ENCODE data around the gene LPP. TPM values are rescaled to one million over a fixed set of nuclear protein-coding genes. Genes with fewer than 3 reads are reported as not detected.

The LPP gene
- total and polyA plus RNA-seq, 2 donors (not counting 1 experiment from before 2014, with no cell fraction given) = 7.6 to 81.7 TPM

DNA sequence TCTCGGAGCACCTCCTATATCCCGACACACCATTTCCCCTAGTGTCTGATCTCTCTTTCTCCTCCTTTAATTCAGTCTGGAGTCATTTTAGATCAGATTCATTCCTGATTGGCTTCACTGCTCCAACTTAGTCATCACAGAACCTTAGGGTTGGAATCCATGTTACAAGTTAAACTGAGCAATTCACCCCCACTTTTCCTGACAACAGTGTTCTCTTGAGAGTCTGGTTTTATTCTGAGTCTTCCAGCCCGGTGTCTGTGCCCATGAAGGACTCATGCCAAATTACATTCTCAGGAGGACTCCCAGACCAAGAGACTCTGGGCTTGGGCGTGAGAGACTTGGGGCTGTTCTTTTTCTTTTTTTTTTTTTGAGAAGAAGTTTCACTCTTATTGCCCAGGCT is 57.5 kb downstream of the LPP start:
- peaks cover 36% of the 10 kb centered on the region for H3K4me1 Mint-ChIP-seq
- H3K27ac Mint-ChIP-seq = no peak overlapping the region
- Histone ChIP-seq H4K20me1 (ENCODE audit: control insufficient read depth, insufficient read depth, low read length, poor library complexity, severe bottlenecking) (no peaks in the 10 kb centered on the region), H3K4me3 (ENCODE audit: control extremely low read depth in 1 of 5, extremely low read depth in 1 of 5, insufficient read depth in 1 of 5, low read depth in 2 of 5, low read length in 4 of 5) (no peak overlapping the region), H3K79me2 (ENCODE audit: control insufficient read depth, insufficient read depth, low read length) (peaks cover 22% of the 10 kb centered on the region), H3K27ac (ENCODE audit: low read length in 2 of 2) (peak overlapping the region in 1 of 2 donors; percentile 9), H2AFZ (ENCODE audit: insufficient read depth, low read depth, low read length, poor library complexity, severe bottlenecking) (no peak overlapping the region), H3K4me1 (ENCODE audit: control insufficient read depth in 2 of 2, insufficient read depth in 2 of 2, low read length in 2 of 2) (peaks cover 22 to 25% of the 10 kb centered on the region in 2 donors), H3K9me3 (ENCODE audit: control extremely low read depth in 1 of 3, control insufficient read depth in 2 of 3, insufficient read depth in 1 of 3, low read length in 2 of 3) (no peaks in the 10 kb centered on the region), H3K27me3 (replicated peaks in 1 of 4; ENCODE audit: control extremely low read depth in 1 of 4, control insufficient read depth in 3 of 4, insufficient read depth in 4 of 4, low read length in 3 of 4) (no peaks in the 10 kb centered on the region), H3K4me2 (replicated peaks; ENCODE audit: low read depth, low read length, poor library complexity, severe bottlenecking) (no peak overlapping the region), H3K36me3 (replicated peaks in 1 of 2; ENCODE audit: control extremely low read depth in 1 of 2, control insufficient read depth in 1 of 2, extremely low read depth in 1 of 2, insufficient read depth in 2 of 2, low read length in 1 of 2) (peaks cover 0 to 3% of the 10 kb centered on the region in 2 experiments), H3K9ac (ENCODE audit: low read length) (no peak overlapping the region)
- intact Hi-C loops (cut with micrococcal nuclease) = loop anchor here (5.0 kb wide), 1 partner anchor 59 kb away; the partner anchor contains the start of gene LPP
- no peak for TF ChIP-seq EZH2 (IDR thresholded peaks at IDR 0.05; ENCODE audit: borderline replicate concordance, insufficient read depth, low read depth, low read length, poor library complexity, severe bottlenecking)
- TF ChIP-seq, protein P1, sequence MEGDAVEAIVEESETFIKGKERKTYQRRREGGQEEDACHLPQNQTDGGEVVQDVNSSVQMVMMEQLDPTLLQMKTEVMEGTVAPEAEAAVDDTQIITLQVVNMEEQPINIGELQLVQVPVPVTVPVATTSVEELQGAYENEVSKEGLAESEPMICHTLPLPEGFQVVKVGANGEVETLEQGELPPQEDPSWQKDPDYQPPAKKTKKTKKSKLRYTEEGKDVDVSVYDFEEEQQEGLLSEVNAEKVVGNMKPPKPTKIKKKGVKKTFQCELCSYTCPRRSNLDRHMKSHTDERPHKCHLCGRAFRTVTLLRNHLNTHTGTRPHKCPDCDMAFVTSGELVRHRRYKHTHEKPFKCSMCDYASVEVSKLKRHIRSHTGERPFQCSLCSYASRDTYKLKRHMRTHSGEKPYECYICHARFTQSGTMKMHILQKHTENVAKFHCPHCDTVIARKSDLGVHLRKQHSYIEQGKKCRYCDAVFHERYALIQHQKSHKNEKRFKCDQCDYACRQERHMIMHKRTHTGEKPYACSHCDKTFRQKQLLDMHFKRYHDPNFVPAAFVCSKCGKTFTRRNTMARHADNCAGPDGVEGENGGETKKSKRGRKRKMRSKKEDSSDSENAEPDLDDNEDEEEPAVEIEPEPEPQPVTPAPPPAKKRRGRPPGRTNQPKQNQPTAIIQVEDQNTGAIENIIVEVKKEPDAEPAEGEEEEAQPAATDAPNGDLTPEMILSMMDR (IDR thresholded peaks at IDR 0.05) = no peak
- no peaks in the 10 kb centered on the region for H3K9me3 Mint-ChIP-seq (ENCODE audit: insufficient read depth)
- ChIA-PET POLR2A (no interaction called here), CTCF (no interaction called here)
- 87% methylated on average over 3 of the region's 4 CpGs for WGBS (ENCODE audit: insufficient coverage)
- ATAC-seq (ENCODE audit: low read depth) = no peak
- no peak overlapping the region for H3K4me3 Mint-ChIP-seq
- H3K27me3 Mint-ChIP-seq = no peaks in the 10 kb centered on the region
- DNase-seq = no peak

DNA sequence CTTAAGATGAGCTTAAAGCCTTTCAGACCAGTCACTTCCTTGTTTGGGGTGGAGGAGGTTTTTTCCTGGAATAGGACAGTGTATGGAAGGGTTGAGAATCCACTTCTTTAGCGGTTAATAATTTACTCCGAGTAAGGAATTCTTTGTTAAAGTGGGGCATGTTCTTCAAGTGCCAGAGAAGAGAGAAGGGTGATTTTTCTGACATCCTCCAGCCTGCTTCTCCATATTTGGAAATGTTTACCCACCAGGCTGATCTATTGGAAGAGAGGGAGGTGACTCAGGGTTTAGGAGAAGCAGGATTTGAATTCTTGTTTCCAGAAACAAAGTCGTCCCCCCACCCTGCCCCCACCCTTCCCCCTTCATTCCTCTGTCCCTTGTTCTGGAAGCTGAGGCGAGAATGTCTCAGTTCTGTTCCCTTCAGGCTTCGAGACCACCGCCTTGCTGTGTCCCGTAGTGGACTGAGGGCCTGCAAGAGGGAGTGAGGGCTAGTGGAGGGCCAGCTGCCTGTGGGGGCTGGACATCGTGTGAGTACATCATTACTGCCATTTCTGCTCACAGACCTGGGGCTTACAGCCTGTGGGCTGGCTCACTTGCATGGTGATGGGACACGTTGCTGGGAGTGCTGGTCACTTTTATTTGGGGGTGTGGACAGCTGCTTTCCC is 58.5 kb downstream of the LPP start:
- CTCF ChIA-PET = no interaction called here
- POLR2A ChIA-PET = no interaction called here
- H3K4me1 Mint-ChIP-seq = peaks cover 40% of the 10 kb centered on the region
- Histone ChIP-seq H2AFZ (ENCODE audit: insufficient read depth, low read depth, low read length, poor library complexity, severe bottlenecking) (no peak overlapping the region), H3K36me3 (replicated peaks in 1 of 2; ENCODE audit: control extremely low read depth in 1 of 2, control insufficient read depth in 1 of 2, extremely low read depth in 1 of 2, insufficient read depth in 2 of 2, low read length in 1 of 2) (peaks cover 0 to 3% of the 10 kb centered on the region in 2 experiments), H4K20me1 (ENCODE audit: control insufficient read depth, insufficient read depth, low read length, poor library complexity, severe bottlenecking) (no peaks in the 10 kb centered on the region), H3K79me2 (ENCODE audit: control insufficient read depth, insufficient read depth, low read length) (peaks cover 28% of the 10 kb centered on the region), H3K4me2 (replicated peaks; ENCODE audit: low read depth, low read length, poor library complexity, severe bottlenecking) (no peak overlapping the region), H3K27ac (ENCODE audit: low read length in 2 of 2) (no peak overlapping the region), H3K9ac (ENCODE audit: low read length) (no peak overlapping the region), H3K4me1 (ENCODE audit: control insufficient read depth in 2 of 2, insufficient read depth in 2 of 2, low read length in 2 of 2) (peaks cover 29 to 31% of the 10 kb centered on the region in 2 donors), H3K4me3 (ENCODE audit: control extremely low read depth in 1 of 5, extremely low read depth in 1 of 5, insufficient read depth in 1 of 5, low read depth in 2 of 5, low read length in 4 of 5) (no peak overlapping the region), H3K9me3 (ENCODE audit: control extremely low read depth in 1 of 3, control insufficient read depth in 2 of 3, insufficient read depth in 1 of 3, low read length in 2 of 3) (no peaks in the 10 kb centered on the region), H3K27me3 (replicated peaks in 1 of 4; ENCODE audit: control extremely low read depth in 1 of 4, control insufficient read depth in 3 of 4, insufficient read depth in 4 of 4, low read length in 3 of 4) (no peaks in the 10 kb centered on the region)
- no peak for ATAC-seq (ENCODE audit: low read depth)
- TF ChIP-seq, protein P1 (IDR thresholded peaks at IDR 0.05) = no peak
- TF ChIP-seq EZH2 (IDR thresholded peaks at IDR 0.05; ENCODE audit: borderline replicate concordance, insufficient read depth, low read depth, low read length, poor library complexity, severe bottlenecking) = no peak
- WGBS (ENCODE audit: insufficient coverage) = 91% methylated on average over 3 of the region's 9 CpGs
- no peak for DNase-seq
- H3K4me3 Mint-ChIP-seq = no peak overlapping the region
- H3K27ac Mint-ChIP-seq = peak overlapping the region; percentile 59
- intact Hi-C loops (cut with micrococcal nuclease) = loop anchor here (5.0 kb wide), 1 partner anchor 60 kb away; the partner anchor contains the start of gene LPP
- no peaks in the 10 kb centered on the region for H3K27me3 Mint-ChIP-seq
- H3K9me3 Mint-ChIP-seq (ENCODE audit: insufficient read depth) = no peaks in the 10 kb centered on the region
